CD4-positive, alpha-beta memory T cell (primary cell): ENCODE measurements around the gene P2RY14. TPM values are rescaled to one million over a fixed set of nuclear protein-coding genes. Genes with fewer than 3 reads are reported as not detected.

Source experiments
- CTCF ChIA-PET: fragments of 350-600 bp; sonication (Branson Sonifier 250); formaldehyde crosslinking; loops from one replicate; lab custom pipeline; 2021; ENCODE audit warnings: inconsistent platforms; ENCODE audit not compliant: partially characterized antibody; lab: Charles Lee
- POLR2A ChIA-PET: fragments of 350-600 bp; sonication (Branson Sonifier 250); formaldehyde crosslinking; loops from one replicate; lab custom pipeline; 2021; ENCODE audit not compliant: partially characterized antibody; lab: Charles Lee
- DNase-seq, 5 donors: peaks; one replicate each; pipeline versions ENCODE4 v3.0.0 to v3.0.0-alpha.2; 2020 to 2022; ENCODE audit warnings: mixed read lengths in 1 of 5
- H3K27ac ChIP-seq: one replicate; pipeline ENCODE4 v1.7.0; 2013; ENCODE audit warnings: low read depth, low read length
- H3K27me3 ChIP-seq: 2 replicates; pipeline ENCODE4 v1.7.0; 2013; ENCODE audit warnings: mild to moderate bottlenecking, low read length, moderate library complexity; ENCODE audit not compliant: insufficient read depth
- H3K36me3 ChIP-seq: 2 replicates; pipeline ENCODE4 v1.7.0; 2013; ENCODE audit warnings: mild to moderate bottlenecking, low read length, moderate library complexity; ENCODE audit not compliant: insufficient read depth
- H3K4me1 ChIP-seq: 2 replicates; pipeline ENCODE4 v1.7.0; 2013; ENCODE audit warnings: mild to moderate bottlenecking, low read length, moderate library complexity; ENCODE audit not compliant: insufficient read depth
- H3K4me3 ChIP-seq, 2 donors: one replicate each; pipeline ENCODE4 v1.7.0; 2013; ENCODE audit warnings: low read length in 2 of 2, mild to moderate bottlenecking in 1 of 2
- H3K9me3 ChIP-seq, 2 donors: one replicate each; pipeline ENCODE4 v1.7.0; 2013; ENCODE audit warnings: low read length in 2 of 2, control low read depth in 1 of 2; ENCODE audit not compliant: control insufficient read depth in 1 of 2
- H3K27ac Mint-ChIP-seq, 7 donors: one replicate each; pipeline ENCODE4 v1.8.0; 2020 to 2021; ENCODE audit warnings: mixed read lengths in 7 of 7, mild to moderate bottlenecking in 6 of 7, inconsistent platforms in 3 of 7, moderate library complexity in 3 of 7
- H3K27me3 Mint-ChIP-seq, 2 donors: one replicate each; pipeline ENCODE4 v1.8.0; 2020 to 2021; ENCODE audit warnings: mixed read lengths in 2 of 2
- H3K36me3 Mint-ChIP-seq, 2 donors: one replicate each; pipeline ENCODE4 v1.8.0; 2020 to 2021; ENCODE audit warnings: mixed read lengths in 2 of 2, inconsistent platforms in 1 of 2, mild to moderate bottlenecking in 1 of 2
- H3K4me1 Mint-ChIP-seq, 4 donors: one replicate each; pipeline ENCODE4 v1.8.0; 2020 to 2021; ENCODE audit warnings: mixed read lengths in 4 of 4, mild to moderate bottlenecking in 1 of 4
- H3K4me3 Mint-ChIP-seq, 8 donors: one replicate each; pipeline ENCODE4 v1.8.0; 2020 to 2021; ENCODE audit warnings: mixed read lengths in 8 of 8, mild to moderate bottlenecking in 7 of 8, moderate library complexity in 6 of 8, inconsistent platforms in 3 of 8
- H3K9me3 Mint-ChIP-seq, 8 donors: one replicate each; pipeline ENCODE4 v1.8.0; 2020 to 2021; ENCODE audit warnings: mixed read lengths in 8 of 8, mild to moderate bottlenecking in 5 of 8, inconsistent platforms in 3 of 8, moderate library complexity in 1 of 8
- intact Hi-C: fragments of 100-400 bp; cut with micrococcal nuclease; formaldehyde crosslinking; loops from one replicate; pipeline ENCODE4 v1.15.1; 2023
- polyA plus RNA-seq, 2 donors: library from polyadenylated mRNA; unstranded; fragments of 300-500 nt; fragmentation: Illumina TruSeq; gene quantifications; one replicate each; pipeline ENCODE4 v1.2.3, GENCODE V29; 2021
- total RNA-seq, 2 experiments: library from RNA; stranded (reverse); gene quantifications; one replicate each; pipeline ENCODE4 v1.2.3, GENCODE V29; 2021

Gene P2RY14
- total and polyA plus RNA-seq, 4 experiments from 2014 or later, result 0.36 to 1.3 (median 1.1) TPM

- DNase-seq, result no peak
- POLR2A ChIA-PET, result no interaction called here
- H3K27me3 Mint-ChIP-seq, result peaks cover 0 to 3% of the 10 kb centered on the region in 2 donors
- intact Hi-C loops, result no loop called here
- Histone ChIP-seq H3K9me3 (no peaks in the 10 kb centered on the region), H3K27ac (no peak overlapping the region), H3K36me3 (no peaks in the 10 kb centered on the region), H3K27me3 (no peaks in the 10 kb centered on the region), H3K4me3 (no peak overlapping the region), H3K4me1 (peaks cover 10% of the 10 kb centered on the region)
- peaks cover 5 to 14% (median 12%) of the 10 kb centered on the region in 4 donors for H3K4me1 Mint-ChIP-seq
- CTCF ChIA-PET, result no interaction called here
- H3K9me3 Mint-ChIP-seq, result peaks cover 0 to 2% (median 0%) of the 10 kb centered on the region in 8 donors
- no peak overlapping the region for H3K27ac Mint-ChIP-seq
- no peaks in the 10 kb centered on the region for H3K36me3 Mint-ChIP-seq
- no peak overlapping the region for H3K4me3 Mint-ChIP-seq
Observed at GRCh38 chr3:151309566-151309965, 31.2 kb upstream of the P2RY14 start.

GRCh38 chr3:151307583-151308488 is 29.5 kb upstream of the P2RY14 start:
- POLR2A ChIA-PET, result no interaction called here
- intact Hi-C loops, result no loop called here
- no peaks in the 10 kb centered on the region for H3K9me3 ChIP-seq
- H3K36me3 ChIP-seq, result no peaks in the 10 kb centered on the region
- no peaks in the 10 kb centered on the region for H3K27me3 ChIP-seq
- no peak overlapping the region for H3K27ac Mint-ChIP-seq
- H3K27me3 Mint-ChIP-seq, result peaks cover 7 to 8% of the 10 kb centered on the region in 2 donors
- H3K27ac ChIP-seq, result no peak overlapping the region
- H3K36me3 Mint-ChIP-seq, result no peaks in the 10 kb centered on the region
- H3K4me1 ChIP-seq, result peaks cover 10% of the 10 kb centered on the region
- DNase-seq, result no peak
- peaks cover 5 to 14% (median 12%) of the 10 kb centered on the region in 4 donors for H3K4me1 Mint-ChIP-seq
- H3K4me3 Mint-ChIP-seq, result no peak overlapping the region
- CTCF ChIA-PET, result interaction anchor here (1.4 kb wide), 1 partner anchor 18 kb away, joined by 6 read pairs; no protein-coding TSS in a partner anchor
- H3K9me3 Mint-ChIP-seq, result peaks cover 0 to 2% (median 0%) of the 10 kb centered on the region in 8 donors
- H3K4me3 ChIP-seq, result no peak overlapping the region

- Mint-ChIP-seq H3K27ac (no peak overlapping the region), H3K36me3 (no peaks in the 10 kb centered on the region), H3K4me3 (no peak overlapping the region), H3K27me3 (peaks cover 7 to 8% of the 10 kb centered on the region in 2 donors), H3K4me1 (peaks cover 5 to 14% (median 12%) of the 10 kb centered on the region in 4 donors), H3K9me3 (peaks cover 0 to 3% (median 0%) of the 10 kb centered on the region in 8 donors)
- Histone ChIP-seq H3K27me3 (no peaks in the 10 kb centered on the region), H3K4me1 (peaks cover 10% of the 10 kb centered on the region), H3K27ac (no peak overlapping the region), H3K9me3 (no peaks in the 10 kb centered on the region), H3K4me3 (no peak overlapping the region), H3K36me3 (no peaks in the 10 kb centered on the region)
- no peak for DNase-seq
- CTCF ChIA-PET, result interaction anchor here (1.1 to 1.4 kb wide), 2 partner anchors 10 to 19 kb away, joined by 3 to 6 read pairs; no protein-coding TSS in a partner anchor
- intact Hi-C loops, result no loop called here
- POLR2A ChIA-PET, result no interaction called here
Observed at GRCh38 chr3:151307131-151307530, 28.8 kb upstream of the P2RY14 start.

- H3K4me1 Mint-ChIP-seq, result peaks cover 5 to 14% (median 12%) of the 10 kb centered on the region in 4 donors
Observed at GRCh38 chr3:151306168-151306810, 27.9 kb upstream of the P2RY14 start.

GRCh38 chr3:151305775-151306151 is 27.4 kb upstream of the P2RY14 start:
- Histone ChIP-seq H3K4me1 (peaks cover 10% of the 10 kb centered on the region), H3K27ac (no peak overlapping the region), H3K4me3 (no peak overlapping the region), H3K27me3 (no peaks in the 10 kb centered on the region), H3K36me3 (no peaks in the 10 kb centered on the region), H3K9me3 (no peaks in the 10 kb centered on the region)
- ChIA-PET CTCF (interaction anchor here (1.0 kb wide), 1 partner anchor 153 kb away, joined by 4 read pairs; no protein-coding TSS in a partner anchor), POLR2A (no interaction called here)
- DNase-seq, result no peak
- Mint-ChIP-seq H3K36me3 (no peaks in the 10 kb centered on the region), H3K4me1 (peaks cover 5 to 14% (median 12%) of the 10 kb centered on the region in 4 donors), H3K27ac (peak overlapping the region in 1 of 7 donors; percentile 6), H3K4me3 (peak overlapping the region in 1 of 8 donors; percentile 40), H3K27me3 (peaks cover 9 to 11% of the 10 kb centered on the region in 2 donors), H3K9me3 (peaks cover 0 to 3% (median 0%) of the 10 kb centered on the region in 8 donors)
- intact Hi-C loops, result no loop called here

More at GRCh38 chr3:151306168-151306810, 27.9 kb upstream of the P2RY14 start:
- Mint-ChIP-seq H3K9me3 (peaks cover 0 to 3% (median 0%) of the 10 kb centered on the region in 8 donors), H3K36me3 (no peaks in the 10 kb centered on the region), H3K27me3 (peaks cover 8 to 9% of the 10 kb centered on the region in 2 donors), H3K27ac (no peak overlapping the region), H3K4me3 (no peak overlapping the region)
- Histone ChIP-seq H3K4me3 (no peak overlapping the region), H3K36me3 (no peaks in the 10 kb centered on the region), H3K9me3 (no peaks in the 10 kb centered on the region), H3K27ac (no peak overlapping the region), H3K4me1 (peaks cover 10% of the 10 kb centered on the region), H3K27me3 (no peaks in the 10 kb centered on the region)
- intact Hi-C loops, result no loop called here
- POLR2A ChIA-PET, result no interaction called here
- DNase-seq, result no peak
- CTCF ChIA-PET, result interaction anchor here (1.1 kb wide), 1 partner anchor 9 kb away, joined by 3 read pairs; no protein-coding TSS in a partner anchor

- ChIA-PET CTCF (interaction anchor here (1.0 kb wide), 2 partner anchors 23 to 153 kb away, joined by 3 to 4 read pairs; no protein-coding TSS in a partner anchor), POLR2A (interaction anchor here (0.6 kb wide), 1 partner anchor 127 kb away, joined by 3 read pairs; no protein-coding TSS in a partner anchor)
- DNase-seq, result peak in 1 of 5 donors; percentile 48
- H3K4me1 ChIP-seq, result peaks cover 10% of the 10 kb centered on the region
- Mint-ChIP-seq H3K27me3 (peaks cover 12% of the 10 kb centered on the region in 2 donors), H3K9me3 (peaks cover 0 to 3% (median 0%) of the 10 kb centered on the region in 8 donors), H3K27ac (peak overlapping the region in 1 of 7 donors; percentile 6), H3K4me3 (peak overlapping the region in 2 of 8 donors; percentile 0 to 40), H3K36me3 (no peaks in the 10 kb centered on the region), H3K4me1 (peaks cover 5 to 14% (median 12%) of the 10 kb centered on the region in 4 donors)
- H3K27ac ChIP-seq, result no peak overlapping the region
- H3K27me3 ChIP-seq, result no peaks in the 10 kb centered on the region
- H3K36me3 ChIP-seq, result no peaks in the 10 kb centered on the region
- no peaks in the 10 kb centered on the region for H3K9me3 ChIP-seq
- intact Hi-C loops, result no loop called here
- no peak overlapping the region for H3K4me3 ChIP-seq
Observed at GRCh38 chr3:151305060-151305774, 26.9 kb upstream of the P2RY14 start.
